Measurements from ENCODE around the gene DAAM2. TPM values are rescaled to one million over a fixed set of nuclear protein-coding genes. Genes with fewer than 3 reads are reported as not detected.
A peak's percentile ranks its signal among the peaks of the same experiment; 100 is the strongest.

DAAM2 gene
- total RNA-seq, 1 donor from 2014 or later: 87.2 TPM

DNA sequence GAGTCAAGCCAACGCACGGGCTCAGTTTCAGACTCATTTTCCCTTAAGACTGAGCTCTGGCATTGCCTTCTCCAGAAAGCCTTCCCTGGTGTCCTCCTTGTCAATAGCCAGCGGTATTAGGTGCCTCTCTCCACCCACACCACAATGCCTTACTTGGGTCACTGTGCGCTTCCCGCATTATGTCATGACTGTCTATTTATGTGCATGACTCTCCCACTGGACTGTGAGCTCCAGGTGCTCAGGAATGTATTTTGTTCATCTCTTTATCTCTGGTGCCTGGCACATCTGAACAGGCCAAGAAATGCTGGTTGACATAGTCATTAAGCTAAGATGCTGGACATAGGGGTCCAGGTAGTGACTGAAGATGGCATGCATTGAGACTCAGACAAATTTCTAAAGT lies 42.7 kb downstream of the DAAM2 start:
- Mint-ChIP-seq H3K27me3 (ENCODE audit: unreplicated experiment) (no peaks in the 10 kb centered on the region), H3K4me1 (ENCODE audit: unreplicated experiment) (peaks cover 47% of the 10 kb centered on the region), H3K27ac (ENCODE audit: unreplicated experiment) (no peak overlapping the region), H3K36me3 (ENCODE audit: unreplicated experiment) (peaks cover 23% of the 10 kb centered on the region), H3K9me3 (ENCODE audit: unreplicated experiment) (no peaks in the 10 kb centered on the region), H3K4me3 (ENCODE audit: unreplicated experiment) (no peak overlapping the region)
- DNase-seq (ENCODE audit: extremely low spot score, unreplicated experiment): no peak
- TF ChIP-seq, protein P1, sequence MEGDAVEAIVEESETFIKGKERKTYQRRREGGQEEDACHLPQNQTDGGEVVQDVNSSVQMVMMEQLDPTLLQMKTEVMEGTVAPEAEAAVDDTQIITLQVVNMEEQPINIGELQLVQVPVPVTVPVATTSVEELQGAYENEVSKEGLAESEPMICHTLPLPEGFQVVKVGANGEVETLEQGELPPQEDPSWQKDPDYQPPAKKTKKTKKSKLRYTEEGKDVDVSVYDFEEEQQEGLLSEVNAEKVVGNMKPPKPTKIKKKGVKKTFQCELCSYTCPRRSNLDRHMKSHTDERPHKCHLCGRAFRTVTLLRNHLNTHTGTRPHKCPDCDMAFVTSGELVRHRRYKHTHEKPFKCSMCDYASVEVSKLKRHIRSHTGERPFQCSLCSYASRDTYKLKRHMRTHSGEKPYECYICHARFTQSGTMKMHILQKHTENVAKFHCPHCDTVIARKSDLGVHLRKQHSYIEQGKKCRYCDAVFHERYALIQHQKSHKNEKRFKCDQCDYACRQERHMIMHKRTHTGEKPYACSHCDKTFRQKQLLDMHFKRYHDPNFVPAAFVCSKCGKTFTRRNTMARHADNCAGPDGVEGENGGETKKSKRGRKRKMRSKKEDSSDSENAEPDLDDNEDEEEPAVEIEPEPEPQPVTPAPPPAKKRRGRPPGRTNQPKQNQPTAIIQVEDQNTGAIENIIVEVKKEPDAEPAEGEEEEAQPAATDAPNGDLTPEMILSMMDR (IDR thresholded peaks at IDR 0.05): no peak

DNA sequence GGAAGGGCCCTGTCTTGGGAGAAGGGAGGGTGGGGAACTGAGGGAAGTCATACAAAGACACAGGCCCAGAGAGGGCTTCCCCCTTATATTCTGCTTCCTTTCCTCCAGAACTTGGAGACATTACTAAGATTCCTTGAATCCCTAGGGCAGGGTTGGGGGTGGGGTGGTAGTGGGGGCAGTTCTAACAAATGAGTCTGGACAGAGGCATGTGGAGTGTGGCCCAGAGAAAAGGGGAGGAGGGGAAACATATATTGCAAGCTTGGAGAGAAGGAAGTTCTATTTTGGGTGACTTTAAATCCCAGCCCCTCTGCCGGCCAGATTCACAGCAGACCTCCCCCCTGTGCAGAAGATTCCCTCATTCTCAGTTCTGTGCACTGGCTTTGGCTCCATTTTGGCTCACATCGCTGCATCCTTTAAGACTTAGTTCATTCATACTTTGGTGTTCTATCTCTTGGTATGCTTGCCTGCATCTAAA lies 43.7 kb downstream of the DAAM2 start:
- H3K36me3 Mint-ChIP-seq (ENCODE audit: unreplicated experiment): peaks cover 19% of the 10 kb centered on the region

DNA sequence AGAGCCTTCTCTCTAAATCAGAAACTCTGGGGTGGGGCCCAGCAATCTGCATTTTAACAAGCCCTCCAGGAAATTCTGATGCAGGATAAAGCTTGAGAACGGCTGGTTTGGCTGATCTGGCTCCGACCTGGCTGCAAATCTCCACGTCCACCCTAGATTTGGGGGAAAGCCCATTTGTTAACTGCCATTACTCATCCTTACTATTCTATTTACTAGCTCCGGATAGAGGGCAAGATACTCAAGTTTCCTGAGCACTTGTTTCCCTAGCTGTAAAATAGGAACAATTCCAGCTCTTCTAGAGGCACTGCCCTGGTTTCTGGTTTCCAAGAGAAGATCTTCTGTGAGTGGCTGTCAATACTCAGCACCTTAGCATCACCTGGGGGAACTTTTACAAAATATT lies 44.4 kb downstream of the DAAM2 start:
- Mint-ChIP-seq H3K27ac (ENCODE audit: unreplicated experiment) (no peak overlapping the region), H3K27me3 (ENCODE audit: unreplicated experiment) (no peaks in the 10 kb centered on the region), H3K9me3 (ENCODE audit: unreplicated experiment) (no peaks in the 10 kb centered on the region), H3K4me1 (ENCODE audit: unreplicated experiment) (peaks cover 52% of the 10 kb centered on the region), H3K4me3 (ENCODE audit: unreplicated experiment) (no peak overlapping the region), H3K36me3 (ENCODE audit: unreplicated experiment) (peaks cover 19% of the 10 kb centered on the region)
- TF ChIP-seq, protein P1 (IDR thresholded peaks at IDR 0.05): no peak
- DNase-seq (ENCODE audit: extremely low spot score, unreplicated experiment): no peak

More for the DNA sequence above, 43.7 kb downstream of the DAAM2 start:
- TF ChIP-seq, protein P1 (IDR thresholded peaks at IDR 0.05): no peak
- Mint-ChIP-seq H3K27me3 (ENCODE audit: unreplicated experiment) (no peaks in the 10 kb centered on the region), H3K27ac (ENCODE audit: unreplicated experiment) (peak overlapping the region; percentile 45), H3K4me3 (ENCODE audit: unreplicated experiment) (no peak overlapping the region), H3K4me1 (ENCODE audit: unreplicated experiment) (peaks cover 52% of the 10 kb centered on the region), H3K9me3 (ENCODE audit: unreplicated experiment) (no peaks in the 10 kb centered on the region)
- no peak for DNase-seq (ENCODE audit: extremely low spot score, unreplicated experiment)

DNA sequence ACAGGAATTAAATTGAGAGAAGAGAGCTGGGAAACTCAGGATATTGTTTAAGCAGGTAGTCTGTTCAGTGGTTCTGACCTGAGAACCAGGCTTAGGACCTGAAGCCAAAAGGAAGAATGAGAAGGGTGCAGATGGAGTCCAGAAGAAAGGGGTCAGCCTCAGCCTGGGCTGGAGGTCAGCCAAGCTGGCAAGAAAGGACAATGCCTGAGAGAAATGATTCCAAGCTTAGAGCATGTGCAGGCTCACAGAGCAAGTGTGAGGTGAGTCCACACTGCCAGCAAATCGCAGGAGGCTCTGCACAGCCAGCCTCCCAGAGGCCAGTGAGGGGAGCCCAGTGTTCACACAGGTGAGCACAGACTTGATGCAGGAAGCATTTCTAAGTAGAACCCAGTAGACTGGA lies 47.3 kb downstream of the DAAM2 start:
- no peaks in the 10 kb centered on the region for H3K9me3 Mint-ChIP-seq (ENCODE audit: unreplicated experiment)
- H3K4me1 Mint-ChIP-seq (ENCODE audit: unreplicated experiment): peaks cover 43% of the 10 kb centered on the region
- H3K27me3 Mint-ChIP-seq (ENCODE audit: unreplicated experiment): no peaks in the 10 kb centered on the region
- peaks cover 24% of the 10 kb centered on the region for H3K36me3 Mint-ChIP-seq (ENCODE audit: unreplicated experiment)
- no peak overlapping the region for H3K4me3 Mint-ChIP-seq (ENCODE audit: unreplicated experiment)
- no peak for DNase-seq (ENCODE audit: extremely low spot score, unreplicated experiment)
- H3K27ac Mint-ChIP-seq (ENCODE audit: unreplicated experiment): no peak overlapping the region
- TF ChIP-seq, protein P1 (IDR thresholded peaks at IDR 0.05): no peak

DNA sequence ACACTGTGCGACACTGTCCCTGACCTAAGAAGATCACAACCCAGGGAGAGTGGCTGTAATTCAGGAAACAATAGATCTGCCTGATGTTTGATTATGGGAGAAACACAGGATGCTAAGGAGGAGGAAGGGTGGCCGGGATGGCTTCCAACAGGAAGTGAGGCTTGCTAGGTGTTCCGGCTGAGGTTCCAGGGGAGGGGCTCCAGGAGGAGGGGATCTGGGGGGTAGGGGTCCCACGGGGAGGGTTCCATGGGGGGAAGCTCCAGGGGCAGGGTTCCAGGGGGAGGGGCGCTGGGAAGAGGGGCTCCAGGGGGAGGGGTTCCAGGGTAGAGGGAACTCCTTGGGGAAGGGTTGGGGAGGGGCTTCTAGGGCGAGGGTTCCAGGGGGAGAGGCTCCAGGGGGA lies 48.6 kb downstream of the DAAM2 start:
- TF ChIP-seq, protein P1 (IDR thresholded peaks at IDR 0.05): no peak
- Mint-ChIP-seq H3K9me3 (ENCODE audit: unreplicated experiment) (no peaks in the 10 kb centered on the region), H3K27ac (ENCODE audit: unreplicated experiment) (peak overlapping the region; percentile 43), H3K4me1 (ENCODE audit: unreplicated experiment) (peaks cover 32% of the 10 kb centered on the region), H3K36me3 (ENCODE audit: unreplicated experiment) (peaks cover 24% of the 10 kb centered on the region), H3K27me3 (ENCODE audit: unreplicated experiment) (no peaks in the 10 kb centered on the region), H3K4me3 (ENCODE audit: unreplicated experiment) (no peak overlapping the region)
- no peak for DNase-seq (ENCODE audit: extremely low spot score, unreplicated experiment)
